GM18873 (cell line): Measurements from ENCODE around the gene NUDT19.
"Not testable (repeated sequence)": the region's sequence is repeated elsewhere in the genome, so short reads cannot be mapped to it uniquely, and the experiment has no call there.

Source experiments
- ATAC-seq: cut with Tn5 transposase; IDR thresholded peaks from one replicate; pipeline ENCODE4 v1.9.1; 2021; ENCODE audit warnings: mild to moderate bottlenecking, moderate library complexity, moderate number of reproducible peaks; ENCODE audit not compliant: unreplicated experiment, low FRiP score

NUDT19 gene

GRCh38 chr19:32674931-32675719 lies 16.5 kb upstream of the NUDT19 start, which contains the start of gene ANKRD27:
ANKRD27 (minus strand) TSS chr19:32675180; CDS start chr19:32659015, 16,165 bp downstream.
- peak; percentile 97 for ATAC-seq

- no peak for ATAC-seq
Observed at GRCh38 chr19:32675720-32676185, 15.9 kb upstream of the NUDT19 start, which contains the start of gene RGS9BP. RGS9BP (plus strand) TSS chr19:32675848; CDS start chr19:32676264, 416 bp downstream.

GRCh38 chr19:32676186-32676894 lies 15.3 kb upstream of the NUDT19 start:
- no peak for ATAC-seq

- no peak for ATAC-seq
Observed at GRCh38 chr19:32676895-32677359, 14.7 kb upstream of the NUDT19 start.

- ATAC-seq, result no peak
Observed at GRCh38 chr19:32677657-32678056, 14.0 kb upstream of the NUDT19 start.

GRCh38 chr19:32680986-32681385 lies 10.6 kb upstream of the NUDT19 start:
- no peak for ATAC-seq

- ATAC-seq, result no peak
Observed at GRCh38 chr19:32682317-32682716, 9.3 kb upstream of the NUDT19 start.

GRCh38 chr19:32686847-32687475 lies 4.7 kb upstream of the NUDT19 start:
- ATAC-seq, result no peak

GRCh38 chr19:32687681-32688080 lies 3.9 kb upstream of the NUDT19 start:
- ATAC-seq, result no peak

GRCh38 chr19:32688311-32688710 lies 3.3 kb upstream of the NUDT19 start:
- no peak for ATAC-seq

- peak; percentile 31 for ATAC-seq
Observed at GRCh38 chr19:32691952-32692726, 518 bp downstream of the NUDT19 start.

GRCh38 chr19:32692727-32693061 lies 1.1 kb downstream of the NUDT19 start:
- no peak for ATAC-seq

- not testable (repeated sequence) for ATAC-seq
Observed at GRCh38 chr19:32693151-32694108, 1.8 kb downstream of the NUDT19 start.

GRCh38 chr19:32694316-32694715 lies 2.7 kb downstream of the NUDT19 start:
- not testable (repeated sequence) for ATAC-seq

- ATAC-seq, result not testable (repeated sequence)
Observed at GRCh38 chr19:32694851-32695250, 3.2 kb downstream of the NUDT19 start.

- ATAC-seq, result not testable (repeated sequence)
Observed at GRCh38 chr19:32695506-32695905, 3.9 kb downstream of the NUDT19 start.

GRCh38 chr19:32696771-32697170 lies 5.2 kb downstream of the NUDT19 start:
- ATAC-seq, result not testable (repeated sequence)

GRCh38 chr19:32700129-32700528 lies 8.5 kb downstream of the NUDT19 start:
- ATAC-seq, result not testable (repeated sequence)

- ATAC-seq, result no peak
Observed at GRCh38 chr19:32702010-32702409, 10.4 kb downstream of the NUDT19 start.
